ENCODE measurements around the gene CCDC191.

Gene CCDC191

GRCh38 chr3:114060906-114061655 is 4.8 kb upstream of the CCDC191 start:
- no peak for DNase-seq (ENCODE audit: low read depth)

GRCh38 chr3:114058646-114059045 is 2.3 kb upstream of the CCDC191 start:
- no peak for DNase-seq (ENCODE audit: low read depth)

GRCh38 chr3:114057011-114057347 is 653 bp upstream of the CCDC191 start:
- DNase-seq (ENCODE audit: low read depth): no peak

GRCh38 chr3:114052216-114052615 is 4.1 kb downstream of the CCDC191 start:
- DNase-seq (ENCODE audit: low read depth): no peak

GRCh38 chr3:114043205-114043604 is 13.1 kb downstream of the CCDC191 start:
- DNase-seq (ENCODE audit: low read depth): no peak

- DNase-seq (ENCODE audit: low read depth): no peak
Observed at GRCh38 chr3:114035896-114036295, 20.4 kb downstream of the CCDC191 start.

- no peak for DNase-seq (ENCODE audit: low read depth)
Observed at GRCh38 chr3:114034787-114035545, 21.4 kb downstream of the CCDC191 start.

GRCh38 chr3:114034211-114034610 is 22.1 kb downstream of the CCDC191 start:
- no peak for DNase-seq (ENCODE audit: low read depth)

- no peak for DNase-seq (ENCODE audit: low read depth)
Observed at GRCh38 chr3:114033721-114034120, 22.6 kb downstream of the CCDC191 start.

- DNase-seq (ENCODE audit: low read depth): no peak
Observed at GRCh38 chr3:114026331-114026730, 30.0 kb downstream of the CCDC191 start.

- no peak for DNase-seq (ENCODE audit: low read depth)
Observed at GRCh38 chr3:114025451-114025850, 30.9 kb downstream of the CCDC191 start.

GRCh38 chr3:114022145-114022802 is 34.1 kb downstream of the CCDC191 start:
- no peak for DNase-seq (ENCODE audit: low read depth)

- DNase-seq (ENCODE audit: low read depth): no peak
Observed at GRCh38 chr3:114020907-114021306, 35.4 kb downstream of the CCDC191 start.

GRCh38 chr3:114019486-114019885 is 36.8 kb downstream of the CCDC191 start:
- DNase-seq (ENCODE audit: low read depth): no peak

- DNase-seq (ENCODE audit: low read depth): no peak
Observed at GRCh38 chr3:114014211-114014610, 42.1 kb downstream of the CCDC191 start.

- no peak for DNase-seq (ENCODE audit: low read depth)
Observed at GRCh38 chr3:114011059-114011797, 45.1 kb downstream of the CCDC191 start.

- DNase-seq (ENCODE audit: low read depth): no peak
Observed at GRCh38 chr3:114005481-114005880, 50.8 kb downstream of the CCDC191 start.

GRCh38 chr3:113985541-113985940 is 70.8 kb downstream of the CCDC191 start:
- DNase-seq (ENCODE audit: low read depth): no peak

- no peak for DNase-seq (ENCODE audit: low read depth)
Observed at GRCh38 chr3:113983544-113983943, 72.8 kb downstream of the CCDC191 start.

GRCh38 chr3:113981803-113982202 is 74.5 kb downstream of the CCDC191 start:
- DNase-seq (ENCODE audit: low read depth): no peak

GRCh38 chr3:113979916-113980315 is 76.4 kb downstream of the CCDC191 start:
- no peak for DNase-seq (ENCODE audit: low read depth)

GRCh38 chr3:113977822-113978221 is 78.5 kb downstream of the CCDC191 start:
- DNase-seq (ENCODE audit: low read depth): no peak
